Breast epithelium (tissue), 3 donors: ENCODE results near the gene RMP24.

Experiments used
- CTCF ChIP-seq, 3 donors: fragments of 450-650 bp; IDR thresholded peaks; one replicate each; pipeline ENCODE4 v1.5.1; 2016 to 2017; ENCODE audit warnings: antibody characterized with exemption in 3 of 3, mild to moderate bottlenecking in 3 of 3, moderate library complexity in 3 of 3
- POLR2A ChIP-seq: fragments of 450-650 bp; IDR thresholded peaks from one replicate; pipeline ENCODE4 v1.6.1; 2016; ENCODE audit warnings: antibody characterized with exemption, mild to moderate bottlenecking, moderate library complexity
- POLR2AphosphoS5 ChIP-seq, 3 donors: sonication (generic); formaldehyde crosslinking; IDR thresholded peaks; one replicate each; pipeline ENCODE4 v1.6.1; 2017; ENCODE audit warnings: antibody characterized with exemption in 3 of 3

- TF ChIP-seq POLR2AphosphoS5 (IDR thresholded peaks at IDR 0.05) (no peak), CTCF (IDR thresholded peaks at IDR 0.05) (no peak), POLR2A (no peak)
Observed at GRCh38 chr18:35999925-36000324, 27.4 kb downstream of the RMP24 start.
